ENCODE results near the gene TSPO2.

TSPO2 gene

GRCh38 chr6:41040101-41040939 is 1.9 kb upstream of the TSPO2 start:
- peaks cover 21% of the 10 kb centered on the region for H3K27me3 ChIP-seq (ENCODE audit: insufficient read depth, low read length)
- H3K79me2 ChIP-seq (ENCODE audit: control insufficient read depth, insufficient read depth, low read length, unreplicated experiment): no peaks in the 10 kb centered on the region
- H3K36me3 ChIP-seq (ENCODE audit: insufficient read depth, low read length): no peaks in the 10 kb centered on the region
- H3K4me1 ChIP-seq (ENCODE audit: control insufficient read depth, insufficient read depth, low read length, unreplicated experiment): peaks cover 10% of the 10 kb centered on the region
- no peak overlapping the region for H3K27ac ChIP-seq (ENCODE audit: low read depth, low read length)
- no peak overlapping the region for H2AFZ ChIP-seq (ENCODE audit: low read length, unreplicated experiment)
- H3K4me3 ChIP-seq (ENCODE audit: low read depth, low read length): no peak overlapping the region

GRCh38 chr6:41040940-41041536 is 1.2 kb upstream of the TSPO2 start:
- H3K27me3 ChIP-seq (ENCODE audit: insufficient read depth, low read length): peaks cover 24% of the 10 kb centered on the region
- H3K4me3 ChIP-seq (ENCODE audit: low read depth, low read length): no peak overlapping the region
- peaks cover 10% of the 10 kb centered on the region for H3K4me1 ChIP-seq (ENCODE audit: control insufficient read depth, insufficient read depth, low read length, unreplicated experiment)
- H2AFZ ChIP-seq (ENCODE audit: low read length, unreplicated experiment): no peak overlapping the region
- no peaks in the 10 kb centered on the region for H3K36me3 ChIP-seq (ENCODE audit: insufficient read depth, low read length)
- no peaks in the 10 kb centered on the region for H3K79me2 ChIP-seq (ENCODE audit: control insufficient read depth, insufficient read depth, low read length, unreplicated experiment)
- H3K27ac ChIP-seq (ENCODE audit: low read depth, low read length): no peak overlapping the region

DNA sequence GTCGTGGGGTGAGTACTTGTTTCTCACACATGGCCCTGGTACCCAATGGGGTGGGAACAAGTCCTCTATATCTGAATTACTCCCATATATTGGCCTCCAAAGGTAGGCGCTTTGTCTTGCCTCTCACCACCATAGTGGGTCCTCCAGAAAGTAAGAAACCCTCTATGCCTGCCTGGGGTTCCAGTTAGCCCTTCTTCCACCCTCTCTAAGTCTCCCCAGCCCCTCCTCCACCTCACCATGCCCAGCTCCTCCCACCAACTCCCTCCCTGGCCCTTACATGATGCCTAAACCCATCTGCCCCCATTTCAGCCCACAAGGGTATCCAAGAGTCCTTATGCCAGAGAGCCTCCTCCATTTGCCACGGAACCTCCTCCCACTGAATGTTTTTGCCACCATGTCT is 884 bp downstream of the TSPO2 start:
- peaks cover 25% of the 10 kb centered on the region for H3K27me3 ChIP-seq (ENCODE audit: insufficient read depth, low read length)
- no peaks in the 10 kb centered on the region for H3K36me3 ChIP-seq (ENCODE audit: insufficient read depth, low read length)
- H3K79me2 ChIP-seq (ENCODE audit: control insufficient read depth, insufficient read depth, low read length, unreplicated experiment): no peaks in the 10 kb centered on the region
- H3K4me1 ChIP-seq (ENCODE audit: control insufficient read depth, insufficient read depth, low read length, unreplicated experiment): peaks cover 10% of the 10 kb centered on the region
- H2AFZ ChIP-seq (ENCODE audit: low read length, unreplicated experiment): no peak overlapping the region
- no peak overlapping the region for H3K27ac ChIP-seq (ENCODE audit: low read depth, low read length)
- H3K4me3 ChIP-seq (ENCODE audit: low read depth, low read length): no peak overlapping the region

- H3K27me3 ChIP-seq (ENCODE audit: insufficient read depth, low read length): peaks cover 20% of the 10 kb centered on the region
- H3K79me2 ChIP-seq (ENCODE audit: control insufficient read depth, insufficient read depth, low read length, unreplicated experiment): no peaks in the 10 kb centered on the region
- no peaks in the 10 kb centered on the region for H3K36me3 ChIP-seq (ENCODE audit: insufficient read depth, low read length)
- no peak overlapping the region for H3K4me3 ChIP-seq (ENCODE audit: low read depth, low read length)
- peaks cover 4% of the 10 kb centered on the region for H3K4me1 ChIP-seq (ENCODE audit: control insufficient read depth, insufficient read depth, low read length, unreplicated experiment)
- no peak overlapping the region for H3K27ac ChIP-seq (ENCODE audit: low read depth, low read length)
- no peak overlapping the region for H2AFZ ChIP-seq (ENCODE audit: low read length, unreplicated experiment)
These were observed 3.4 kb downstream of the TSPO2 start for GRCh38 chr6:41045664-41046063.

GRCh38 chr6:41046084-41046483 is 3.8 kb downstream of the TSPO2 start:
- Histone ChIP-seq H2AFZ (ENCODE audit: low read length, unreplicated experiment) (no peak overlapping the region), H3K36me3 (ENCODE audit: insufficient read depth, low read length) (no peaks in the 10 kb centered on the region), H3K27ac (ENCODE audit: low read depth, low read length) (no peak overlapping the region), H3K27me3 (ENCODE audit: insufficient read depth, low read length) (peaks cover 20% of the 10 kb centered on the region), H3K4me3 (ENCODE audit: low read depth, low read length) (no peak overlapping the region), H3K79me2 (ENCODE audit: control insufficient read depth, insufficient read depth, low read length, unreplicated experiment) (no peaks in the 10 kb centered on the region), H3K4me1 (ENCODE audit: control insufficient read depth, insufficient read depth, low read length, unreplicated experiment) (no peaks in the 10 kb centered on the region)

DNA sequence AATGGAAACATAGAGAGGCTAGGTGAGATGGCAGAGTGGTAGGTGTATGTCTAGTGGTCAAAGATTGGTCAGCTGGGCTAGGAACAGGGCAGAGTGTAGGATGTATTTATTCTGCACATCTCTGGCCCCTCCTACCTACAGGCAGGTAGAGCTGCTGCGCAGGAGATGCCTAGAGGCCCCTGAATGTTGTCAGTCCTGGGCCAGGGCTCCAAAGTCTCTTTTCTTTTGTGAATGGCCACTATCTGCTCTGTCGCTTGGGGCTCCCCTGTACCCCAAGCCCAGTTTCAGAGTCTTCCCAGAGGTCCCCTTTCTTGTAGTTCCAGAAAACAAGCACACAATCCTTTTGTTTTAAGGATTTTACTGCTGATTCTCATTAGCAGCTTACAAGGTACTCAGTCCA is 5.0 kb downstream of the TSPO2 start:
- Histone ChIP-seq H3K27ac (ENCODE audit: low read depth, low read length) (no peak overlapping the region), H3K79me2 (ENCODE audit: control insufficient read depth, insufficient read depth, low read length, unreplicated experiment) (no peaks in the 10 kb centered on the region), H3K4me1 (ENCODE audit: control insufficient read depth, insufficient read depth, low read length, unreplicated experiment) (no peaks in the 10 kb centered on the region)

GRCh38 chr6:41047745-41048732 is 5.8 kb downstream of the TSPO2 start:
- H2AFZ ChIP-seq (ENCODE audit: low read length, unreplicated experiment): no peak overlapping the region
- H3K4me1 ChIP-seq (ENCODE audit: control insufficient read depth, insufficient read depth, low read length, unreplicated experiment): no peaks in the 10 kb centered on the region
- H3K27ac ChIP-seq (ENCODE audit: low read depth, low read length): no peak overlapping the region
- no peak overlapping the region for H3K4me3 ChIP-seq (ENCODE audit: low read depth, low read length)
- no peaks in the 10 kb centered on the region for H3K79me2 ChIP-seq (ENCODE audit: control insufficient read depth, insufficient read depth, low read length, unreplicated experiment)
- H3K36me3 ChIP-seq (ENCODE audit: insufficient read depth, low read length): no peaks in the 10 kb centered on the region
- H3K27me3 ChIP-seq (ENCODE audit: insufficient read depth, low read length): peaks cover 20% of the 10 kb centered on the region

More for the DNA sequence above, 5.0 kb downstream of the TSPO2 start:
- no peak overlapping the region for H2AFZ ChIP-seq (ENCODE audit: low read length, unreplicated experiment)
- H3K4me3 ChIP-seq (ENCODE audit: low read depth, low read length): no peak overlapping the region
- H3K27me3 ChIP-seq (ENCODE audit: insufficient read depth, low read length): peaks cover 20% of the 10 kb centered on the region
- H3K36me3 ChIP-seq (ENCODE audit: insufficient read depth, low read length): no peaks in the 10 kb centered on the region

- Histone ChIP-seq H3K27me3 (ENCODE audit: insufficient read depth, low read length) (peaks cover 20% of the 10 kb centered on the region), H3K36me3 (ENCODE audit: insufficient read depth, low read length) (no peaks in the 10 kb centered on the region), H3K4me3 (ENCODE audit: low read depth, low read length) (no peak overlapping the region), H2AFZ (ENCODE audit: low read length, unreplicated experiment) (no peak overlapping the region), H3K4me1 (ENCODE audit: control insufficient read depth, insufficient read depth, low read length, unreplicated experiment) (no peaks in the 10 kb centered on the region), H3K27ac (ENCODE audit: low read depth, low read length) (no peak overlapping the region), H3K79me2 (ENCODE audit: control insufficient read depth, insufficient read depth, low read length, unreplicated experiment) (no peaks in the 10 kb centered on the region)
These were observed 7.3 kb downstream of the TSPO2 start for GRCh38 chr6:41049521-41049920.

GRCh38 chr6:41049955-41050354 is 7.7 kb downstream of the TSPO2 start:
- H3K27me3 ChIP-seq (ENCODE audit: insufficient read depth, low read length): peaks cover 24% of the 10 kb centered on the region
- H3K79me2 ChIP-seq (ENCODE audit: control insufficient read depth, insufficient read depth, low read length, unreplicated experiment): no peaks in the 10 kb centered on the region
- H3K27ac ChIP-seq (ENCODE audit: low read depth, low read length): no peak overlapping the region
- H3K4me3 ChIP-seq (ENCODE audit: low read depth, low read length): no peak overlapping the region
- no peaks in the 10 kb centered on the region for H3K4me1 ChIP-seq (ENCODE audit: control insufficient read depth, insufficient read depth, low read length, unreplicated experiment)
- H2AFZ ChIP-seq (ENCODE audit: low read length, unreplicated experiment): no peak overlapping the region
- no peaks in the 10 kb centered on the region for H3K36me3 ChIP-seq (ENCODE audit: insufficient read depth, low read length)

DNA sequence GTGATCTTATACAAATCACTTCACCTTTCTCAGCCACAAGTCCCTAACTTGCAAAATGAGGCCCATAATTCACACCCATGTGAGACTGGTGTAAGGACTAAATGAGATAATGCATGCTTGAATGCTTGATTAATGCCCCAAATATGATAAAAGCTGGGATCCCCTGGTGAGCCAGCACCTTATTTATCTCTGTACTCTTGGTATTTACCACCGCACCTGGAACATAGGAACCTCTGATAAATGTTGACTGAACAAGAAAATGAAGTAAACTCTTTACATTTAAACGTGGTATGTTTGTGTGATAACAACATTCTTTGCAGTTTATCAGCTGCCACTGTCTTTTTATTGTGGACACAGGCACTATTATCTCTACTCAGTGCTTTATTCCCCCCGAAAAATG is 8.3 kb downstream of the TSPO2 start:
- H3K4me1 ChIP-seq (ENCODE audit: control insufficient read depth, insufficient read depth, low read length, unreplicated experiment): no peaks in the 10 kb centered on the region
- H3K36me3 ChIP-seq (ENCODE audit: insufficient read depth, low read length): no peaks in the 10 kb centered on the region
- peaks cover 22% of the 10 kb centered on the region for H3K27me3 ChIP-seq (ENCODE audit: insufficient read depth, low read length)
- no peak overlapping the region for H2AFZ ChIP-seq (ENCODE audit: low read length, unreplicated experiment)
- H3K4me3 ChIP-seq (ENCODE audit: low read depth, low read length): no peak overlapping the region
- no peaks in the 10 kb centered on the region for H3K79me2 ChIP-seq (ENCODE audit: control insufficient read depth, insufficient read depth, low read length, unreplicated experiment)
- H3K27ac ChIP-seq (ENCODE audit: low read depth, low read length): no peak overlapping the region

All from ACC112 (cell line).